GM13976 (cell line): ENCODE results near the gene LRP1B.
"Not testable (repeated sequence)": the region's sequence is repeated elsewhere in the genome, so short reads cannot be mapped to it uniquely, and the experiment has no call there.

Source experiments
- DNase-seq: peaks from one replicate; pipeline ENCODE4 v3.0.0; 2012; ENCODE audit warnings: low spot score
- CTCF ChIP-seq: IDR thresholded peaks from 2 replicates; pipeline ENCODE4 v1.5.1; 2012; ENCODE audit warnings: borderline replicate concordance, mild to moderate bottlenecking; ENCODE audit not compliant: insufficient read depth; ENCODE audit errors: extremely low read depth, missing control alignments, control extremely low read depth
- in situ Hi-C: fragments of 300-500 bp; cut with MboI; formaldehyde crosslinking; loops from one replicate; pipeline ENCODE4 v1.12.0; 2022; ENCODE audit warnings: low sequenced_read_pairs, mixed read lengths, inconsistent platforms; ENCODE audit not compliant: unreplicated experiment

The LRP1B gene

GRCh38 chr2:141820893-141821292, 309.9 kb downstream of the LRP1B start:
- no peak for DNase-seq
- in situ Hi-C loops, result no loop called here
- no peak for TF ChIP-seq CTCF

- in situ Hi-C loops, DNase-seq: not testable (repeated sequence)
Observed at GRCh38 chr2:141815320-141815719, 315.5 kb downstream of the LRP1B start.

GRCh38 chr2:141814150-141814549, 316.7 kb downstream of the LRP1B start:
- DNase-seq, result no peak
- TF ChIP-seq CTCF, result no peak
- in situ Hi-C loops, result no loop called here

- in situ Hi-C loops, result no loop called here
- no peak for DNase-seq
- no peak for TF ChIP-seq CTCF
Observed at GRCh38 chr2:141810148-141810547, 320.7 kb downstream of the LRP1B start.

- DNase-seq, result no peak
Observed at GRCh38 chr2:141806090-141806489, 324.7 kb downstream of the LRP1B start.

GRCh38 chr2:141805302-141805701, 325.5 kb downstream of the LRP1B start:
- no peak for DNase-seq
- in situ Hi-C loops, result no loop called here
- no peak for TF ChIP-seq CTCF

More at GRCh38 chr2:141806090-141806489, 324.7 kb downstream of the LRP1B start:
- no peak for TF ChIP-seq CTCF
- in situ Hi-C loops, result no loop called here

GRCh38 chr2:141796449-141796848, 334.4 kb downstream of the LRP1B start:
- in situ Hi-C loops, result no loop called here
- DNase-seq, result no peak
- no peak for TF ChIP-seq CTCF
